ENCODE measurements around the gene SAMM50. TPM values are rescaled to one million over a fixed set of nuclear protein-coding genes. Genes with fewer than 3 reads are reported as not detected.

The SAMM50 gene
- total and polyA plus RNA-seq, 2 donors (not counting 3 experiments of a cell fraction or from before 2014, with no cell fraction given): 42.9 to 56.2 TPM

DNA sequence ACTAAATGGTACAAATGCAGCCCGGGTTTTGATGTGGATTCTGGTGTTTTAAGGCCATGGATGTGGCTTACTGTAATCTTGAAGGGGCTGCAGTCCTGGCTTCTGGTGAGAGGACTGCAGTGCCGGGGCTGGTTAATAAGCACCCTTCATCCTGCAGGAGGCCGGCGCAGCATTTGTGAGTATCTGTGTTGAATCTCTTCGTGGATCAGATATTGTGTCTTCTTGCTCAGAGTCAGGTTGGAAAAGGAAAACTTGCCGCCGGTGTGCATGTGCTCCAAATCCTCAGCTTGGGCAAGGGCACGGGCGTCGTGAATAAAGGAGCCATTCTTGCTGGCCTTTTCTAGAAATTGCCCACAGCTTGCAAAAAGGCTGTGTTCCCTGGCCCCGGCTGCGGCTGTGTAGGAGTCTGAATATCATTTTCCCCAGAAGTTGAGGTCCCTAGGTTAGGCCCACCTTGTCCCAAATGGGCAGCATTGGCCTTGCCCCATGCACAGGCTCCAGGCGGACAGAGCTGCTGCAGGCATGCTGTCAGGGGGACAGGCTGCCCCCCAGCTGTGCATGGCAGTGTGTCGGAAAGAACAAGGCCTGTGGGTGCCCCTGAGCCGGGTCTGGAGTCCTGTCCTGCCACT is 39.9 kb downstream of the SAMM50 start:
- dilution Hi-C loops (cut with MboI; ENCODE audit: extremely low pct_ligation_motif_present, low sequenced_read_pairs) (no loop called here), intact Hi-C loops (cut with micrococcal nuclease) (no loop called here)
- CTCF ChIA-PET: interaction anchor here (1.2 to 10.3 kb wide), 4 partner anchors 9 to 632 kb away, joined by 3 to 640 read pairs (median 50); no protein-coding TSS in a partner anchor
- TF ChIP-seq FOS (IDR thresholded peaks at IDR 0.05; ENCODE audit: borderline replicate concordance, insufficient read depth, low read length) (no peak), POLR2AphosphoS5 (IDR thresholded peaks at IDR 0.05; ENCODE audit: insufficient read depth, low read depth, low read length) (no peak), JUN (IDR thresholded peaks at IDR 0.05; ENCODE audit: borderline replicate concordance, insufficient read depth, insufficient read length, low read depth) (no peak), GATA2 (IDR thresholded peaks at IDR 0.05; ENCODE audit: insufficient read depth, insufficient read length, low read depth, low read length) (no peak)
- TF ChIP-seq, protein P1, sequence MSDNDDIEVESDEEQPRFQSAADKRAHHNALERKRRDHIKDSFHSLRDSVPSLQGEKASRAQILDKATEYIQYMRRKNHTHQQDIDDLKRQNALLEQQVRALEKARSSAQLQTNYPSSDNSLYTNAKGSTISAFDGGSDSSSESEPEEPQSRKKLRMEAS (IDR thresholded peaks at IDR 0.05; ENCODE audit: insufficient read depth, insufficient read length): no peak
- Histone ChIP-seq H3K79me2 (ENCODE audit: control insufficient read depth, insufficient read depth, low read length) (peaks cover 3% of the 10 kb centered on the region), H3K9me3 (replicated peaks; ENCODE audit: control insufficient read depth, insufficient read depth, low read length) (no peaks in the 10 kb centered on the region), H3K9me1 (replicated peaks; ENCODE audit: control insufficient read depth, extremely low read depth, insufficient read depth, low read length) (no peaks in the 10 kb centered on the region), H3K4me2 (ENCODE audit: insufficient read depth, low read length) (no peak overlapping the region), H3K27me3 (ENCODE audit: control insufficient read depth in 2 of 2, insufficient read depth in 2 of 2, low read length in 2 of 2) (no peaks in the 10 kb centered on the region), H3K36me3 (ENCODE audit: control insufficient read depth in 2 of 2, extremely low read depth in 1 of 2, insufficient read depth in 2 of 2, low read length in 2 of 2) (peaks cover 17 to 29% of the 10 kb centered on the region in 2 experiments), H3K27ac (ENCODE audit: insufficient read depth, low read depth, low read length) (no peak overlapping the region), H3K9ac (replicated peaks; ENCODE audit: extremely low read depth, insufficient read depth, low read length) (no peak overlapping the region), H2AFZ (ENCODE audit: low read depth, low read length) (no peak overlapping the region), H3K4me1 (ENCODE audit: control insufficient read depth, extremely low read depth, insufficient read depth, low read length) (peaks cover 6% of the 10 kb centered on the region), H4K20me1 (replicated peaks; ENCODE audit: control insufficient read depth, extremely low read depth, insufficient read depth, low read length) (no peaks in the 10 kb centered on the region), H3K4me3 (replicated peaks in 1 of 3; ENCODE audit: insufficient read depth in 1 of 3, low read depth in 1 of 3, low read length in 3 of 3) (no peak overlapping the region)
- no TSS peak for BruUV-seq (replicated peaks)
- POLR2A ChIA-PET: no interaction called here
- FAIRE-seq: no peak
- DNase-seq (ENCODE audit: low read depth, low spot score): no peak

DNA sequence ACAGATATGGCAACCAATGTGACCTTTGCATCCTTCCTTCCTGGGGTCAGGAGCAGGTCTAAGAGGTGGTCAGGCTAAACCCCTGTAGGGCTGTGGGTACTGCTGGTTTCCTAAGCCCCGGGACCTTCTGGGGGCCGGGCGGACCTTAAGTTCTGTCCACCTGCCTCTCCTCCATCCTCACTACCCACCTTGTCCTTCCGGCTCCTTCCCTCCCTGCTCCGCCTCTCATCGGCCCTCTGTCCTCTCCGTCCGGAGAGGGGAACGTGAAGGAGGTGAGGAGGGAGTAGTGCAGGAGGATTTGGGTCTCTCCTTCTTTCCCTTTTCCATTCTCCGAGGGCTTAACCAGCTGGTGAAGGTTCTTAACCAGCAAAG is 40.5 kb downstream of the SAMM50 start:
- Histone ChIP-seq H4K20me1 (replicated peaks; ENCODE audit: control insufficient read depth, extremely low read depth, insufficient read depth, low read length) (no peaks in the 10 kb centered on the region), H3K27me3 (ENCODE audit: control insufficient read depth in 2 of 2, insufficient read depth in 2 of 2, low read length in 2 of 2) (no peaks in the 10 kb centered on the region), H3K9ac (replicated peaks; ENCODE audit: extremely low read depth, insufficient read depth, low read length) (no peak overlapping the region), H3K9me3 (replicated peaks; ENCODE audit: control insufficient read depth, insufficient read depth, low read length) (no peaks in the 10 kb centered on the region), H3K9me1 (replicated peaks; ENCODE audit: control insufficient read depth, extremely low read depth, insufficient read depth, low read length) (no peaks in the 10 kb centered on the region), H3K36me3 (ENCODE audit: control insufficient read depth in 2 of 2, extremely low read depth in 1 of 2, insufficient read depth in 2 of 2, low read length in 2 of 2) (peaks cover 17 to 29% of the 10 kb centered on the region in 2 experiments), H3K79me2 (ENCODE audit: control insufficient read depth, insufficient read depth, low read length) (peaks cover 3% of the 10 kb centered on the region), H3K4me1 (ENCODE audit: control insufficient read depth, extremely low read depth, insufficient read depth, low read length) (peaks cover 6% of the 10 kb centered on the region), H3K4me2 (ENCODE audit: insufficient read depth, low read length) (peak overlapping the region; percentile 44), H2AFZ (ENCODE audit: low read depth, low read length) (no peak overlapping the region), H3K27ac (ENCODE audit: insufficient read depth, low read depth, low read length) (no peak overlapping the region), H3K4me3 (replicated peaks in 1 of 3; ENCODE audit: insufficient read depth in 1 of 3, low read depth in 1 of 3, low read length in 3 of 3) (peak overlapping the region in 1 of 3 experiments; percentile 1)
- POLR2A ChIA-PET: no interaction called here
- dilution Hi-C loops (cut with MboI; ENCODE audit: extremely low pct_ligation_motif_present, low sequenced_read_pairs): no loop called here
- TF ChIP-seq, protein P2, sequence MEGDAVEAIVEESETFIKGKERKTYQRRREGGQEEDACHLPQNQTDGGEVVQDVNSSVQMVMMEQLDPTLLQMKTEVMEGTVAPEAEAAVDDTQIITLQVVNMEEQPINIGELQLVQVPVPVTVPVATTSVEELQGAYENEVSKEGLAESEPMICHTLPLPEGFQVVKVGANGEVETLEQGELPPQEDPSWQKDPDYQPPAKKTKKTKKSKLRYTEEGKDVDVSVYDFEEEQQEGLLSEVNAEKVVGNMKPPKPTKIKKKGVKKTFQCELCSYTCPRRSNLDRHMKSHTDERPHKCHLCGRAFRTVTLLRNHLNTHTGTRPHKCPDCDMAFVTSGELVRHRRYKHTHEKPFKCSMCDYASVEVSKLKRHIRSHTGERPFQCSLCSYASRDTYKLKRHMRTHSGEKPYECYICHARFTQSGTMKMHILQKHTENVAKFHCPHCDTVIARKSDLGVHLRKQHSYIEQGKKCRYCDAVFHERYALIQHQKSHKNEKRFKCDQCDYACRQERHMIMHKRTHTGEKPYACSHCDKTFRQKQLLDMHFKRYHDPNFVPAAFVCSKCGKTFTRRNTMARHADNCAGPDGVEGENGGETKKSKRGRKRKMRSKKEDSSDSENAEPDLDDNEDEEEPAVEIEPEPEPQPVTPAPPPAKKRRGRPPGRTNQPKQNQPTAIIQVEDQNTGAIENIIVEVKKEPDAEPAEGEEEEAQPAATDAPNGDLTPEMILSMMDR (IDR thresholded peaks at IDR 0.05; ENCODE audit: extremely low read depth in 1 of 2, insufficient read depth in 1 of 2, low read depth in 1 of 2, low read length in 2 of 2): no peak
- TF ChIP-seq GATA2 (IDR thresholded peaks at IDR 0.05; ENCODE audit: insufficient read depth, insufficient read length, low read depth, low read length) (no peak), EZH2 (IDR thresholded peaks at IDR 0.05; ENCODE audit: borderline replicate concordance, low read depth, low read length, severe bottlenecking) (no peak), POLR2A (IDR thresholded peaks at IDR 0.05; ENCODE audit: low read depth, low read length) (no peak), FOS (IDR thresholded peaks at IDR 0.05; ENCODE audit: borderline replicate concordance, insufficient read depth, low read length) (no peak), JUN (IDR thresholded peaks at IDR 0.05; ENCODE audit: borderline replicate concordance, insufficient read depth, insufficient read length, low read depth) (no peak), POLR2AphosphoS5 (IDR thresholded peaks at IDR 0.05; ENCODE audit: insufficient read depth, low read depth, low read length) (no peak), MYC (IDR thresholded peaks at IDR 0.05; ENCODE audit: low read depth, low read length) (no peak)
- TF ChIP-seq, protein P1 (IDR thresholded peaks at IDR 0.05; ENCODE audit: insufficient read depth, insufficient read length): no peak
- FAIRE-seq (no peak), DNase-seq (ENCODE audit: low read depth, low spot score) (no peak)
- CTCF ChIA-PET: interaction anchor here (1.8 to 10.3 kb wide), 3 partner anchors 89 to 631 kb away, joined by 8 to 640 read pairs (median 92); no protein-coding TSS in a partner anchor
- no TSS peak for BruUV-seq (replicated peaks)
- intact Hi-C loops (cut with micrococcal nuclease): no loop called here

Data from endothelial cell of umbilical vein (primary cell).